GM12875 (cell line): ENCODE results near the gene RBM17.

Experiments
- H3K4me3 ChIP-seq: one replicate; pipeline ENCODE4 v1.5.1; 2011; ENCODE audit warnings: low read depth, low read length, control low read depth
- CTCF ChIP-seq: IDR thresholded peaks from 2 replicates; pipeline ENCODE4 v1.5.1; 2011; ENCODE audit warnings: low read depth, mild to moderate bottlenecking, control low read depth, inconsistent platforms, low read length, moderate library complexity, borderline replicate concordance; ENCODE audit not compliant: insufficient read depth

RBM17 gene

GRCh38 chr10:6144406-6145165 is 55.8 kb downstream of the RBM17 start:
- TF ChIP-seq CTCF = no peak
- H3K4me3 ChIP-seq = peak overlapping the region; percentile 85

- TF ChIP-seq CTCF = no peak
- H3K4me3 ChIP-seq = peak overlapping the region; percentile 85
These were observed 56.5 kb downstream of the RBM17 start for GRCh38 chr10:6145166-6145987.

GRCh38 chr10:6146013-6146785 is 57.4 kb downstream of the RBM17 start:
- no peak overlapping the region for H3K4me3 ChIP-seq
- TF ChIP-seq CTCF = no peak

- no peak for TF ChIP-seq CTCF
- no peak overlapping the region for H3K4me3 ChIP-seq
These were observed 58.1 kb downstream of the RBM17 start for GRCh38 chr10:6146921-6147320.

- H3K4me3 ChIP-seq = no peak overlapping the region
- no peak for TF ChIP-seq CTCF
These were observed 59.4 kb downstream of the RBM17 start for GRCh38 chr10:6148251-6148701.

- H3K4me3 ChIP-seq = no peak overlapping the region
- no peak for TF ChIP-seq CTCF
These were observed 60.1 kb downstream of the RBM17 start for GRCh38 chr10:6148908-6149307.
